Esophagus muscularis mucosa (tissue), 3 donors: Measurements from ENCODE around the gene LY9.

Experiments
- POLR2A ChIP-seq: fragments of 450-650 bp; IDR thresholded peaks from one replicate; pipeline ENCODE4 v1.6.1; 2017; ENCODE audit warnings: antibody characterized with exemption, moderate library complexity, mild to moderate bottlenecking, low read depth
- TF ChIP-seq, protein P1 (sequence below), 3 experiments: fragments of 200-600 bp in 2 of 3; fragments of 450-650 bp in 1 of 3; sonication (generic) in 2 of 3; IDR thresholded peaks; one replicate each; pipeline ENCODE4 v1.5.1; 2017 to 2019; ENCODE audit warnings: antibody characterized with exemption in 3 of 3, mild to moderate bottlenecking in 2 of 3, moderate library complexity in 1 of 3

DNA sequence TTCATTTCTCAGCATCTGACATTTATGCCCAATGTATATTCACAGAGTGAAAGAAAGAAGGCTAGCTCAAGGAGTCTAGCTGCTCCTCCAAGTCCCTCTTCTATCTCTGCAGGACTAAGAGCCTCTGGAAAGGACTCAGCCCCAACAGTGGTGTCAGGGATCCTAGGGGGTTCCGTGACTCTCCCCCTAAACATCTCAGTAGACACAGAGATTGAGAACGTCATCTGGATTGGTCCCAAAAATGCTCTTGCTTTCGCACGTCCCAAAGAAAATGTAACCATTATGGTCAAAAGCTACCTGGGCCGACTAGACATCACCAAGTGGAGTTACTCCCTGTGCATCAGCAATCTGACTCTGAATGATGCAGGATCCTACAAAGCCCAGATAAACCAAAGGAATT lies 3.7 kb downstream of the LY9 start:
- TF ChIP-seq POLR2A = no peak
- TF ChIP-seq, protein P1, sequence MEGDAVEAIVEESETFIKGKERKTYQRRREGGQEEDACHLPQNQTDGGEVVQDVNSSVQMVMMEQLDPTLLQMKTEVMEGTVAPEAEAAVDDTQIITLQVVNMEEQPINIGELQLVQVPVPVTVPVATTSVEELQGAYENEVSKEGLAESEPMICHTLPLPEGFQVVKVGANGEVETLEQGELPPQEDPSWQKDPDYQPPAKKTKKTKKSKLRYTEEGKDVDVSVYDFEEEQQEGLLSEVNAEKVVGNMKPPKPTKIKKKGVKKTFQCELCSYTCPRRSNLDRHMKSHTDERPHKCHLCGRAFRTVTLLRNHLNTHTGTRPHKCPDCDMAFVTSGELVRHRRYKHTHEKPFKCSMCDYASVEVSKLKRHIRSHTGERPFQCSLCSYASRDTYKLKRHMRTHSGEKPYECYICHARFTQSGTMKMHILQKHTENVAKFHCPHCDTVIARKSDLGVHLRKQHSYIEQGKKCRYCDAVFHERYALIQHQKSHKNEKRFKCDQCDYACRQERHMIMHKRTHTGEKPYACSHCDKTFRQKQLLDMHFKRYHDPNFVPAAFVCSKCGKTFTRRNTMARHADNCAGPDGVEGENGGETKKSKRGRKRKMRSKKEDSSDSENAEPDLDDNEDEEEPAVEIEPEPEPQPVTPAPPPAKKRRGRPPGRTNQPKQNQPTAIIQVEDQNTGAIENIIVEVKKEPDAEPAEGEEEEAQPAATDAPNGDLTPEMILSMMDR (IDR thresholded peaks at IDR 0.05) = no peak
